ENCODE measurements around the gene SOHLH1.

The SOHLH1 gene

DNA sequence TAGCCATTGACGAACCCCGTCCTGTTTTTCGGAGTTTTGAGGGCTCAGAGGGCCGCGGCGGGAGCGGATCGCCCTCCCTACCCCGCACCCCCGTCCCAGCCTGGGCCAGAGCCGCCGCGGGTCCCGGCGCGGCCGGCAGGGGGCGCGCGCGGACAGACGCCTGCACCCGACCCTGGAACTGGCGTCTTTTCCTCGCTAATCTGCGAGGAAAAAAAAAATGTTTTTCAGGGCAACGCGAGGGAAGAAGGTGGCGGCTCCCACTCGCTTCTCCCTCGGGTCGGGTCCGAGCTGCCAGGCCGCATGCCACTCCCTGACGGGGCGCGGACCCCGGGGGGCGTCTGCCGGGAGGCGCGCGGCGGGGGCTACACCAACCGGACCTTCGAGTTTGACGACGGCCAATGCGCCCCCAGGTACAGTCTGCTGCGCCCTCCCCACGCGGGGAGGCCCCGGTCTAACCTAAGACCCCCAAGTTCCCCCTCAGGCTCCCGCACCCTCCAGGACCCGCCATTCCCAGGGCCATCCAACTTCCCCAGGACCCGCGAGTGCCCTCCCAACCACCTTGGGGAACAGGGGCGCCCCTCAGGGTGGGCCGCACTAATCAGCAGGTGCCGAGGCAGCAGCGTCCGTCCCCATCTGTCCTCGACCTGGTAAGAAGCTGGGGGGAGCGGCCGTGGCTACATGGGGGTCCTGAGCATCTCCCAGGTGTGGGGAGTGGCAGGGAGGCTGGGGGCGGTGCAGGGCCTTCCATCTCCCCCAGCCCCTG lies 2.9 kb upstream of the SOHLH1 start, which contains the start of gene KCNT1:
Gene KCNT1 (plus strand): TSS at position 227 of the 763 bp plus-strand sequence. CDS start 74 bp downstream, at position 301.
- peak; percentile 52 for DNase-seq

DNA sequence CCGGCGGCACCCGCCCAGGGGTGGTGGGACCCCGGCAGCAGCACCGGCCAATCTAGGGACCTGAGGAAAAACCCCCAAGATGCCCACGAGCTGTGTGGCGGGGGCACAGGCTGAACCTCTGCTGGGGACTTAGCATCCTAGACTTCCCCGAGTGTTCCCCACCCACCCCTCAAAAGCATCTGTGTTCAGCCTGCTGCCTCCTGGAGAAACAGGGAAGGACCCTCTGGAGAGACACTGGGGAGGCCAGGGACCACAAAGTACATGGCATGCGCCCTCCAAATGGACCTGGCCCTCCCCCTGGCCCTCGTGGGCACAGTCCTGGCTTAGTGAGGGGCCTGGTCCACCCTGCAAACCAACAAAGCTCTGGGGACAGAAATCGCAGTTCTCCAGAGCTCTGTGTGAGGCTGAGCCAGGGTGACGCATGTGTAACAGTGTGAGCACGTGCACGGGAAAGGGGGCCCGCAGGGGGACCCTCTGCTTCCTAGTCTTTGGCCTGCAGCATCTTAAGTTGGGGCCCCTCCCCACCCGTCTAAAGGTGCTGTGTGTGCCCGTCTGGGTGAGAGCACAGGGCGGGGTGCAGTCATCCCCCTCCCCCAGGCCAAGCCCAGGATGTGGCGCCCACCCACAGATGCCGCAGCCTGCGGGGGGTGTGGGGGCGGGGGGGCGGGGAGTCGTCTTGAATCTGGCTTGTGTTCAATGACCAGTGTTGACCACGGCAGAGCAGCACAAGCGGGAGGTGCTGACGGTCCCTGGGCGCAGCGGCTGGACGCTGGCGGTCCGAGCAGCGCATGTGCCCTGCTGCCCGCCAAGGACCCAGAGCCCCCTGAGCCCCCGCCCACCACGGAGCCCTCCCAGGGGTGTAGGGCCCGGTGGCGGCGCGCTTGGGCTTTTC lies 2.0 kb upstream of the SOHLH1 start:
- peak; percentile 24 for DNase-seq

DNA sequence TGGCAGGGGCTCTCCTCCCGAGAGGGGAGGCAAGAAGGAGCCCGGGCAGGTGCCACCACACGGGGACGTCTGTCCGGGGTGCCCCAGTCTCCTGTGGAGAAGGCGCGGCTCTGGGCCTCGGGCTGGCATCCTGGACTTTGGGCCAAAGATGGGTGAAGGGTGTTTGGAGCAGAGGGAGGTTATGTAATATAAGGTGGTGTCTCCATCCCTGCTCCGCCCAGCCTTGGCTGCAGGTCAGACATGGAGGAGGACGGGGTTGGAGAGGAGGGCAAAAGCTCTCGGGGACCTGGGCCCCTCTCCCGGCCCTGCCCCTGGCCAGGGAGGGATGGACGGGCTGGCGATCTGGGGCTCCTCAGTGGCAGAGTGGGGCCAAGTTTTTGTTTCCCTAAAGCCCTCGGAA lies 1.2 kb upstream of the SOHLH1 start:
- no peak for DNase-seq

DNA sequence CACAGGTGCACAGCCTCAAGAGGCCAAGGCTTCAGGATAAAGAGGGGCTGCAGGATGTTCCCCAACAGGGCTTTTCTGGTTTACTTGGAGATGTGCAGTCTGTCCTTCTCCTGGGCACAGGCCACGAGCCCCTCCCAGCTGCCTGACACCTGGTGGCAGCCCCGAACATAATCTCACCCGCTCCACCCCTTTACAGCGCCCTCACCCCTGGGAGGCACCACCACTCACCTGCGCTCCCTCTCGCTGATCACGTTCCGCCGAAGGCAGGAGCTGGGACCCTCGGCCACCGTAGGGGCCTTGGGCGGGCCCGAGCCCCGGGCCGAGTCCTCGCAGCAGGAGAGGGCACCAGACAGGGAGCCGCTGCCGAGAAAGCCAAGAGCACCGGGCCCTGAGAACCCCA lies 514 bp downstream of the SOHLH1 start:
- no peak for DNase-seq

GRCh38 chr9:135698236-135698635 lies 1.0 kb downstream of the SOHLH1 start:
- no peak for DNase-seq

- DNase-seq, result no peak
Observed at GRCh38 chr9:135697226-135697625, 2.1 kb downstream of the SOHLH1 start.

GRCh38 chr9:135696446-135696845 lies 2.8 kb downstream of the SOHLH1 start:
- DNase-seq, result no peak

DNA sequence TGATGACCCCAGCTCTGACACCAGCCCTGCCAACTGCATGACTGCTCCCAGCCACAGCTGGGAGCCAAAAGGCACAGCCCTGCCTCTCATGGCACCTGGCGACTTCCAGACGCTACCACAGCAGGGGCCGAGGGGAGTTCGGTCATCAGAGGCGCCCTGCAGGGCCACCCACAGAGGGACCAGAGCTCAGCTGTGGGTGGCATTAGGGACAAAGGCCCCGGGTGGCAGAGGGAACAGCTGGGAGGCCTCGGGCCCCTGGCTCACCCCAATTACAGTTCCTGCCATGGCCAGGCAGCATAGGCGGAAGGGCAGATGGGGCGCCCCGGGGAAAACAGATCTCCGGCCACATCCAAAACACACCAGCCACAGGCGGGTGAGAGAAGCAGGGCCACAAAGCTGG lies 3.6 kb downstream of the SOHLH1 start:
- no peak for DNase-seq

DNA sequence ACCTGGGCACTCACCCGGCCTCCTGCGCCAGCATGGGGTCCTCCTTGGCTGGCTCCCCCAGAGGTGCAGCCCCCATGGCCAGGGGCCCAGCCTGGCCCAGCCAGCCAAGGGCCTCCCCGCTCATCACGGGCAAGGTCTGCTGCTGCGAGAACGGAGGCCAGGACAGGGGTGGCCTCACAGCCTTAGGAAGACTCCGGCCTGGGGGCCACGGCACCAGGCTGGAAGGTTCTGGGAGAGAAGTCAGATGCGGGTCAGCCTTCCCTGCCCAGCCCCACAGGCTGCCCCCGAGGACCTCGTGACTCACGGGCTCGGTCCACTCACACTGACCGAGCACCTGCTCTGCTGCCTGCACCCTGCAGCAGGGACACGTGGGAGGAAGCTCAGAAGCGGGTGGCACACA lies 4.2 kb downstream of the SOHLH1 start:
- no peak for DNase-seq

- DNase-seq, result no peak
Observed at GRCh38 chr9:135694414-135694813, 4.9 kb downstream of the SOHLH1 start.

DNA sequence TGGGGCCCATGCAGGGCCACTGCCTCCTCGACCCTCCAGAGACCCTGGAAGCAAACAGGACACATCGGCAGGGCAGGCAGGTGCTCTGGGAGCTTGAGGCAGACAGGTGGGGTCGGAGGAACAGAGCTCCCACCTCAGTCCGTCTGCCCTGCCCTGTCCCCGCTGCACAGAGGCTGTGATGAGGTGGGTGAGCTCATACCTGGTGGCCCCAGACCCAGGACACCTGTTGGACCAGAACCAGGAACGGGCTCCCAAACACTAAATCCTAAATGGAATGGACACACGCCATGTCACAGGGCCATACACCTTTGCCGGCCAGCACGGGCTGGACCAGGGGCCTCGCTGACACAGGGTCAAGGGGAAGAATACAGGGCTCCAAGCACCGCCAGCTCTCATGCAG lies 5.5 kb downstream of the SOHLH1 start:
- no peak for DNase-seq

GRCh38 chr9:135693265-135693664 lies 6.0 kb downstream of the SOHLH1 start:
- no peak for DNase-seq

GRCh38 chr9:135692410-135692809 lies 6.9 kb downstream of the SOHLH1 start:
- no peak for DNase-seq

GRCh38 chr9:135690836-135691570 lies 8.3 kb downstream of the SOHLH1 start:
- no peak for DNase-seq

DNA sequence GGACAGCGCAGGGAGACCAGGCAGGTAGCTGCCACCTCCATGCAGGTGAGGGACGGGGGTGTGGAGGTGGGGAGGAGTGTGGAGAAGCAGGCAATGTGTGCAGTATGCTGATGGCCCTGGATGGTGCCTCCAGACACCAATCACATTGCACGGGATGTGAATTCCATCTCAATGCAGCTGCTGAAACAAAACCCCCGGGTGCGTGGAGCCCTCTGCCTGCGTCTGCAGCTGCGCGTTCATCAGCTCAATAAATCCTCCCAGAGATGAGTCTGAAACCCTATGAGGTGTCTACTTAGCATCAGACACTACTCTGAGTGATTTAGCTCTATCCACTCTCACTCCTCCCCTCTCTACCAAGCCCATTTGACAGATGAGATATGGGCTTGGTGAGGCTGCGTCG lies 10.3 kb downstream of the SOHLH1 start:
- DNase-seq, result no peak

DNA sequence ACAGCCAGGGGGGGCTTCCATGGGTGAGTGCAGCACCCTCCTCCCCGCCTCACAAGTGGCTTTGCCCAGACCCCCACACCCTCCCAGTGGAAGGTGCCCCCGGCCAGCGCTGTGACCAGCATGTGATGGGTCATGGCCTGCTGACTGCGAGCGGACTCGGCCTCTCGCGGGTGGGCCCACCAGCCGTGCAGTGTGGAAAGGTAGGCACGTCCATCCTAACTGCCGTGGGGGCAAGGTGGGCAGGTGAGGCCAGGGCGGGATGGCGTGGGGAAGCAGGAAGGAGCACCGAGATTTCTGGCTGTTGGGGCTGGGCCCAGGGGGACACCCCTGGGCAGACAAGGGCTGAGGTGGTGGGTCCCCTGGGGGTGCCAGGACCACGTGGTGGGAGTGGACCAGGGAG lies 12.1 kb downstream of the SOHLH1 start:
- no peak for DNase-seq

GRCh38 chr9:135684691-135685090 lies 14.6 kb downstream of the SOHLH1 start:
- DNase-seq, result no peak

DNA sequence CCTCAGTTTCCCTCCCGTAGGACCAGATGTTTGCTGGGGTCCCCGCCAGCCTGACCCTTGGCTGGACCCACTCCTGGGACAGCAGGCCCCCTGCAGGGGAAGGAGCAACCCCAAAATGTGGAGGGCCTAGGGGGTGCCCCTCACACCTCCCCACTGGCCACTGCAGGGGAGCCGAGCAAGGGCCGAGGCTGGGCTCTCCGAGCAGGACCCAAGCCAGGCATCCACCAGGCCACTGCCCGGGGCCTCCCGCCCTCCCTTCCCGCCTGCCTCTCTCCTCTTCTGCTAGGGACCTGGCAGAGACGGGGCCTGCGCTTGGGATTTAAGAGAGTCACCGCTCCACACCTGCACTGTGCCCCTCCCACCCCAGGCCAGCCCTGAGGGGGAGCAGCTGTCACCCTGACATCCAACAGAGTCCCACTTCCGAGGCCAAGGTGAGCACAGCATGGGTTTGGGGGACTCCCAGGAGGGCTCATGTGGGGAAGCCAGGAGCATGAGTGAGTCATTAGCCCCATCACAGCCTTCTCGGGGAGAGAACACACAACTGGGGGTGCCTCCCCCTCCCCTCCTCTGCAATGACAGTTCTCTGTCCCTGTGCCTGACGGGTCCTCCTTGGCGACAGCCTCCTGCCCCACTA lies 15.8 kb downstream of the SOHLH1 start:
- DNase-seq, result no peak

GRCh38 chr9:135681161-135681560 lies 18.1 kb downstream of the SOHLH1 start:
- DNase-seq, result no peak

DNA sequence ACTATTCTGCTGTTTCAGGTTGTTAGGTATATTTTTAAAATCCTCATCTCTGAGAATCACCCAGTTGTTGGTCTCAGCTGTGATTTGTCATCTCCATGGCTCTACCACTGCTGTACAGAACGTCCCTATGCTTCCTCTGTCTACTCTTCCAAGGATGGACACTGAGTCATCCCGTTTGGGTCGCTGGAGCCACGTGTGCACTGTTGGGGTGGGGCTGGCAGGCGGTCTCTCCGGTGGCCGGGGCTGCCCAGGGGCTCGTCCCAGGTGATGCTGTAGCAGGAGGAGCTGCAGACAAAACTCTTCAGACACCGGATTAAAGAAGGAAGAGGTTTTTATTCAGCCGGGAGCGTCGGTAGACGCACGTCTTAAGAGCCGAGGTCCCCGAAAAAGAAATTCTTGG lies 19.2 kb downstream of the SOHLH1 start:
- DNase-seq, result no peak

DNA sequence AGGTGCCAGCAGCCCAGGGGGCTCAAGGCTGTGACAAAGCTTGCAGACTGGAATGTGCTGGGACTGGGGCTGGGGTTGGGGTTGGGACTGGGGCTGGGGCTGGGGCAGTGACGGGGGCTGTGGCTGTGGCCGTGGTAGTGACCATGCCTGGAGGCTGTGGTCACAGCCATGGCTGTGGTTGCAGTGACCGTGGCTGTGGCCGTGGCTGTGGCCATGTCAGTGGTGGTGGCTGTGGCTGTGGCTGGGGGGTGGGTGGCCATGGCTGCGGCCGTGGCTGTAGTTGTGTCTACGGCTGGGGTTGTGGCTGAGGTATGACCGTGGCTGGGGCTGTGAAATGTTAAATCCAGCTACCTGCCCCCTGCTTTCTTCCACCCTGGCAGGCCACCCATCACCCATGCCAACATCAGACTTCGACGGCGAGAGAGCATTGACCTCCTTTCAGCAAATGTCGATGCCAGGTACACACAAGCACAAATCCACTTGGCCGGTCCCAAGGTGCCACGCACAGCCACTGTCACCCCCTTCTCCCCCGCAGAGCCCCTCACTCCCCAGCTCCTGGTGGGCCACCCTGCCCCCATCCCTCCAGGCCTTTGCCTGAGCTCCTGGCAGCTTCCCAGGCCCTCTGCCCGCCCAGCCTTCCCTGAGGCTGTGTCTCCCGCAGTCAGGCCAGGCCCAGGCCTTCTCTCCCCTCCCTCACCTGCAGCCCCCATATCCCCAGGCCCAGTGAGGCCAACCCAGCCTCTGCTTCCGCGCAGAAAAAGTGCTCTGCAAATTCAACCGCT lies 20.9 kb downstream of the SOHLH1 start:
- DNase-seq, result no peak

DNA sequence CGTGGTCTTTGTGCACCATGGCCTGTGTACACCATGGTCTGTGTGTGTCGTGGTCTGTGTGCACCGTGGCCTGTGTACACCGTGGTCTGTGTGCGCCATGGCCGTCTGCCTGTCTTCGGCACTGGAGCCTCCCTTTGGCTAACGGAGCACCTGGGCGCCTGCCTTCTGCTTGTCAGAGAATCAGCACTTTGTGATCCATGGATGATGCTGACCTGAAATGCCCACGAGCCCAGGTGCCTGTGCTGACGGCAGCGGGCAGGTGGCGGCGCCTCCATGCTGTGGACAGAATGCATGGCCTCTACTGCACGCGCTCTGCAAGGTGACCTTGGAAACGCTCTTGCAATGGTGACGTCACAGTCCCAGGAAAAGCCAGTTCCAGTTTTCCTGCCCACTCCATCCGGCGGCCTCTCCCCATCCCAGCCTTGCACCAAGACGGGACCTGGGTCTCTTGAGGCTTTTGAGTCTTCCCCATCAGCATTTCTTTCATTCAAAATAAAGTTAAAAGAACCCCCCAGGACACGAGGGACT lies 21.6 kb downstream of the SOHLH1 start:
- DNase-seq, result no peak
